Left ventricle myocardium inferior (tissue), 1 donor: ENCODE results near the gene FOXN1. TPM values are rescaled to one million over a fixed set of nuclear protein-coding genes. Genes with fewer than 3 reads are reported as not detected.

Source experiments
- DNase-seq: peaks from one replicate; pipeline ENCODE4 v3.0.0-alpha.2; 2020
- H3K27ac ChIP-seq: fragments of 200-600 bp; replicated peaks from 2 replicates; pipeline ENCODE4 v1.8.0; 2021
- H3K27me3 ChIP-seq: fragments of 200-600 bp; 2 replicates; pipeline ENCODE4 v1.8.0; 2021; ENCODE audit warnings: low read depth
- H3K36me3 ChIP-seq: fragments of 200-600 bp; 2 replicates; pipeline ENCODE4 v1.8.0; 2021
- H3K4me1 ChIP-seq: fragments of 200-600 bp; 2 replicates; pipeline ENCODE4 v1.8.0; 2021
- H3K4me3 ChIP-seq: fragments of 200-600 bp; 2 replicates; pipeline ENCODE4 v1.8.0; 2021; ENCODE audit warnings: mild to moderate bottlenecking, moderate library complexity
- H3K9me3 ChIP-seq: fragments of 200-600 bp; replicated peaks from 2 replicates; pipeline ENCODE4 v1.8.0; 2021
- CTCF ChIP-seq: fragments of 200-600 bp; IDR thresholded peaks from 2 replicates; pipeline ENCODE4 v1.8.0; 2021; ENCODE audit warnings: antibody characterized with exemption, mild to moderate bottlenecking, borderline replicate concordance
- intact Hi-C: fragments of 100-400 bp; cut with micrococcal nuclease; formaldehyde crosslinking; loops from one replicate; pipeline ENCODE4 v1.11.0; 2022
- total RNA-seq: library from RNA; stranded (reverse); fragmentation: NEBNext Ultra II Directional; extraction: Animal tissue kit (Norgen Biotek cat#: 25700); gene quantifications from one replicate; pipeline ENCODE4 v1.2.1, GENCODE V29; 2021
- donor health status: DM: no; HTN: yes; CAD: no; lungs with severe emphysema.

The FOXN1 gene
- total RNA-seq, 1 donor from 2014 or later, result not detected

- DNase-seq, result no peak
Observed at GRCh38 chr17:28488533-28489276, 17.4 kb upstream of the FOXN1 start.

GRCh38 chr17:28491286-28491685 lies 14.9 kb upstream of the FOXN1 start:
- H3K27ac ChIP-seq, result no peak overlapping the region
- no peaks in the 10 kb centered on the region for H3K4me1 ChIP-seq
- no peaks in the 10 kb centered on the region for H3K36me3 ChIP-seq
- no peaks in the 10 kb centered on the region for H3K9me3 ChIP-seq
- intact Hi-C loops, result no loop called here
- TF ChIP-seq CTCF, result no peak
- DNase-seq, result no peak
- no peak overlapping the region for H3K4me3 ChIP-seq
- H3K27me3 ChIP-seq, result peaks cover 63% of the 10 kb centered on the region

More at GRCh38 chr17:28488533-28489276, 17.4 kb upstream of the FOXN1 start:
- Histone ChIP-seq H3K27me3 (peaks cover 58% of the 10 kb centered on the region), H3K4me1 (no peaks in the 10 kb centered on the region), H3K4me3 (no peak overlapping the region), H3K9me3 (no peaks in the 10 kb centered on the region), H3K36me3 (no peaks in the 10 kb centered on the region), H3K27ac (no peak overlapping the region)
- intact Hi-C loops, result no loop called here
- TF ChIP-seq CTCF, result no peak

GRCh38 chr17:28491860-28492259 lies 14.3 kb upstream of the FOXN1 start:
- intact Hi-C loops, result no loop called here

GRCh38 chr17:28492352-28493310 lies 13.5 kb upstream of the FOXN1 start:
- Histone ChIP-seq H3K27me3 (peaks cover 70% of the 10 kb centered on the region), H3K4me3 (no peak overlapping the region), H3K9me3 (no peaks in the 10 kb centered on the region), H3K4me1 (no peaks in the 10 kb centered on the region), H3K27ac (no peak overlapping the region), H3K36me3 (no peaks in the 10 kb centered on the region)
- intact Hi-C loops, result no loop called here
- TF ChIP-seq CTCF, result no peak
- DNase-seq, result no peak

More at GRCh38 chr17:28491860-28492259, 14.3 kb upstream of the FOXN1 start:
- no peaks in the 10 kb centered on the region for H3K9me3 ChIP-seq
- no peak overlapping the region for H3K27ac ChIP-seq
- no peaks in the 10 kb centered on the region for H3K4me1 ChIP-seq
- no peaks in the 10 kb centered on the region for H3K36me3 ChIP-seq
- peaks cover 67% of the 10 kb centered on the region for H3K27me3 ChIP-seq
- no peak for DNase-seq
- no peak for TF ChIP-seq CTCF
- no peak overlapping the region for H3K4me3 ChIP-seq

- Histone ChIP-seq H3K27ac (no peak overlapping the region), H3K4me1 (no peaks in the 10 kb centered on the region), H3K9me3 (no peaks in the 10 kb centered on the region), H3K4me3 (no peak overlapping the region), H3K27me3 (peaks cover 66% of the 10 kb centered on the region), H3K36me3 (no peaks in the 10 kb centered on the region)
- no peak for DNase-seq
- TF ChIP-seq CTCF, result no peak
- intact Hi-C loops, result no loop called here
Observed at GRCh38 chr17:28493460-28493859, 12.7 kb upstream of the FOXN1 start.
